DMS 273 (cell line): ENCODE data around the gene EDNRA.

Experiments
- DNase-seq: peaks from one replicate; lab custom pipeline; 2025; ENCODE audit not compliant: unreplicated experiment; lab: John Stamatoyannopoulos, UW

The EDNRA gene

DNA sequence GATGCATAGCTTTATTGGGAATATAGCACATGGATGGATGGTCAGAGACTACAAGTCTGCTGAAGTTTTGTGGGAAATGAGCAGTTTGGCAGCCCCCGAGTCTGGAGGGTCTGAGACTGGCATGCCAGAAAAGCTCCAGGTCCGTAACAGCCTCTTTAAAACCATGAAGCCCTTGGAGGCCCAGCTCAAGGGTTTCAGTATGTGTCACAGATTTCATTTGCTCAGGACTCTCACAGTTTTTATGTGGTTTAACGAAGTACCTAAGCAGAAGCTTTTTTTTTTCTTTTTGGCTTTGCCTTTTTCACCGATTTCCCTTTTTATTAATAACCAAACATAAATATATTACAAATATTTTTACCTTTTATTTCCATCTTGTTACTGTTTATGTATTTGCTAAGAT, 105.7 kb downstream of the EDNRA start:
- no peak for DNase-seq

DNA sequence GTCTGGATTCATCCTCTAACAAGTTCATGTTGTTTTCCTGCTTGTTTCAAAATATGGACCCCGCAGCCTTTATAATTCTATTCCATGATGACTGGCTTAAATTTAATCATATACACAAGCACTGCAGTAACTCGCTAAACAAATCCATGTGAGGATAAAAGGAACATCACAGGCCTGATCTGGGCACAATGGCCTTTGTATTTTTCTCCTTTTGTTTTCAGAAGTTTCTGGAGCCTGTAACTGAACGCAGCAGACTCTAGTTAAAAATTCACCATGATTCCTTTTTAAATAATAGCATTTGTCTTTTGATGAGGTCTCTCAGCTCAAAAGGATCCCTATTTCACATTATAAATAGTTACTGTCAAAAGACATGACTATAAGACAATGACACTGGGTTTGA, 106.1 kb downstream of the EDNRA start:
- no peak for DNase-seq

DNA sequence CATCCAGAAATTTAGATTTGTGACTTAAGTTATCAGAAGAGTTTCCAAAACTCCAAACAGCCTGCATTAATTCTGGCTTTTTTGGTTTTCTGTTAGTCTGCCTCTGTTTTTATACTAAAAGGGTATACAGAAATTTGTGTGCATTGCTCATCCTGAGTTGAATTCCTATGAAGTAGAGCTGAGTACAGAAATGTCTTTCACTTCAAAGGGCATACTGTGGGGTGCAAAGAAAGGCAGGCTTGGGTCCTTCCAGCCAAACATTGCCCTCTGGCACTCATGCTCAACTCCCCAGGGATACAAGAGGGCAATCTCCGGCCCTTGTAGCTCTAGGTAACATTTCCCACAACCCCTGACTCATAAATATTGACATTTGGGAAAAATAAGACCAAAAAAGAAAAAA, 108.7 kb downstream of the EDNRA start:
- no peak for DNase-seq

DNA sequence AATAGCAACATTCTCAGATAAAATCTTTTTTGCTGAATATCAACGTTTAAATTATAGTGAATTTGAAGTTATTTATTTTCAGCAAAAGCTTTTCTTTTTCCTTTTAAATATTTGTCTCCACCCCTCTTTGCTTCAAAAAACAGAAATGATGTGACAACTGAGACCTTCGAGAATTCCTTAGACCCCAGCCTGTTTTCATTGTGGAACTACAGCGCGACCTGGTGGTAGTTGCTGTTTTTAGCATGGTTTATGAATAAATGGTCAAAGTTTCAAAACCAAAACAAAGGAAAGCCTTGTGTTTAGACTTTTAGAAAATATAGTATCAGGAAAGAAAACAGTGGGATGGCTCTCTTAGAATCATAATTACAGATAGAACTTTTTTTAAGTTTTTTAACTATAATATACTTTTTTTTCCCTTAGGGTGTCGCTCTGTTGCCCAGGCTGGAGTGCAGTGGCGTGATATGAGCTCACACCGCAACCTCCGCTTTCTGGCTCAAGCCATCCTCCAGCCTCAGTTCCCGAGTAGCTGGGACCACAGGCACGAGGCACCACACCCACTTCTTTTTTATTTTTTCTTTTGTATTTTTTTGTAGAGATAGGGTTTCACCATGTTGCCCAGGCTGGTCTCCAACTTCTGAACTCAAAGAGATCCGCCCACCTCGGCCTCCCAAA, 109.5 kb downstream of the EDNRA start:
- DNase-seq = peak; percentile 72

DNA sequence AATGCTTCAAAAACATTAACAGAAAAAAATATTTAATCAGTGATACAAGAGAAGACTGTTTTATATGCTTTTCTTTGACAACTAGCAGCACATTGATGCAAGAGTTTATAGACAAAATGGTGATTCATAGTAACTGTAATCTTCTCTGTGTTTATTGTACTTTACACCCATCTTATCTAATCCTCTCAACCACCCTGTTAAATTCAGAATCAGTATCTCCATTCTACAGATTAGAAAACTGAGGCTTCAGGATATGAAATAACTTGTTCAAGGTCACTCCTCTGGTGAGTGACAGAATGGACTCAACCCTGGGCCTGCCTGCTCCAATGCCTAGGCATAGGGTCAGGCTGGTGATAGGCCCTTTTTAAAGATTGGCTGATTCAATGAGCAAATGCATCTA, 110.2 kb downstream of the EDNRA start:
- no peak for DNase-seq

DNA sequence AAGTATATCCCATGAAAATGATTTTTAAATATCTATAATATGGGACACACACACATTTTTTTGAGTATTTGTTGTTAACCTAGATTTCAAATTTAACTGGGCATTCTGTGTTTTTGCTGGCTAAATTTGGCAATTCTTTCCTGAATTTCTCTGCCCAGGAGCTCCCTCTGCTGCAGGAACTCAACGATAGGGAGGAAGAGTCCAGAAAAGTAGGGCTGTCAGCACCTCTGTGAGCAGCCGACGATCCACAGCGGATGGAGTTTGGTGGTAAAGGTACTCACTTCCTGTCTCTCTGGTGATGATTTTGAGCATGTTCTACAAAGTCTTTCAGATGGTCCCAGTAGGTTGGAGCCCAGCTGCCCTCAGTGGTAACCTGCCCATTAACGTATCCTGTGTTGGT, 113.2 kb downstream of the EDNRA start:
- no peak for DNase-seq
